ENCODE data around the gene TFIP11. TPM values are rescaled to one million over a fixed set of nuclear protein-coding genes. Genes with fewer than 3 reads are reported as not detected.

The TFIP11 gene
- total RNA-seq, 1 donor from 2014 or later: 26.2 TPM

DNA sequence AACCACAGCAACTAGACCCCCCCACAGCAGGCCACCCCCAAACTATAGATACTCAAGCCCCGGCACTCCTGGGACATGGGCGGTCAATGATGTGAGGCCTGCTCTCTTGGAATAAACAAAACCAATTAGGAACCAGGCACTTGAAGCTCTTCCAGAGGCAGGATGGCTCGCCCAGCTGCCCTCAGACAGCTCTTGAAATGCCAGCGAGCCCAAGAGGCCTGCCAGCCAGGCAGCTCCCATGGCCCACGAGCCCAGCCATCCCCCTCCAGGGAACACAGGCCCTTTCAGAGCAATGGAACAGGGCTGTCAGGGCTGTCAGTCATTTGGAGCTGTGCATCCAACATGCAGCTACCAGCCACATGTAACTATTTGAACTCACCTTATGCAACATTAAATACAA, 34.0 kb upstream of the TFIP11 start:
- H3K9me3 ChIP-seq (ENCODE audit: low read depth): no peaks in the 10 kb centered on the region
- H3K4me3 ChIP-seq: no peak overlapping the region
- H3K36me3 Mint-ChIP-seq: no peaks in the 10 kb centered on the region
- no peak for DNase-seq (ENCODE audit: low spot score)
- no peaks in the 10 kb centered on the region for H3K36me3 ChIP-seq
- H3K27me3 Mint-ChIP-seq (ENCODE audit: insufficient read depth, low read depth): peaks cover 3% of the 10 kb centered on the region
- no peak overlapping the region for H3K4me3 Mint-ChIP-seq
- TF ChIP-seq, protein P1, sequence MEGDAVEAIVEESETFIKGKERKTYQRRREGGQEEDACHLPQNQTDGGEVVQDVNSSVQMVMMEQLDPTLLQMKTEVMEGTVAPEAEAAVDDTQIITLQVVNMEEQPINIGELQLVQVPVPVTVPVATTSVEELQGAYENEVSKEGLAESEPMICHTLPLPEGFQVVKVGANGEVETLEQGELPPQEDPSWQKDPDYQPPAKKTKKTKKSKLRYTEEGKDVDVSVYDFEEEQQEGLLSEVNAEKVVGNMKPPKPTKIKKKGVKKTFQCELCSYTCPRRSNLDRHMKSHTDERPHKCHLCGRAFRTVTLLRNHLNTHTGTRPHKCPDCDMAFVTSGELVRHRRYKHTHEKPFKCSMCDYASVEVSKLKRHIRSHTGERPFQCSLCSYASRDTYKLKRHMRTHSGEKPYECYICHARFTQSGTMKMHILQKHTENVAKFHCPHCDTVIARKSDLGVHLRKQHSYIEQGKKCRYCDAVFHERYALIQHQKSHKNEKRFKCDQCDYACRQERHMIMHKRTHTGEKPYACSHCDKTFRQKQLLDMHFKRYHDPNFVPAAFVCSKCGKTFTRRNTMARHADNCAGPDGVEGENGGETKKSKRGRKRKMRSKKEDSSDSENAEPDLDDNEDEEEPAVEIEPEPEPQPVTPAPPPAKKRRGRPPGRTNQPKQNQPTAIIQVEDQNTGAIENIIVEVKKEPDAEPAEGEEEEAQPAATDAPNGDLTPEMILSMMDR (IDR thresholded peaks at IDR 0.05): no peak
- TF ChIP-seq EZH2 (IDR thresholded peaks at IDR 0.05): no peak
- TF ChIP-seq EZH2phosphoT487 (IDR thresholded peaks at IDR 0.05): no peak
- no peak overlapping the region for H3K27ac ChIP-seq
- peaks cover 10% of the 10 kb centered on the region for H3K4me1 ChIP-seq
- H3K4me2 ChIP-seq: no peak overlapping the region
- H3K9me3 Mint-ChIP-seq: no peaks in the 10 kb centered on the region
- H3K9ac ChIP-seq: no peak overlapping the region
- H2AFZ ChIP-seq (replicated peaks): no peak overlapping the region
- no peaks in the 10 kb centered on the region for H3K27me3 ChIP-seq
- H3K79me2 ChIP-seq (ENCODE audit: low read depth): peaks cover 28% of the 10 kb centered on the region
- peaks cover 15% of the 10 kb centered on the region for H3F3A ChIP-seq (ENCODE audit: low read depth)
- H3K27ac Mint-ChIP-seq: no peak overlapping the region
- peaks cover 35% of the 10 kb centered on the region for H4K20me1 ChIP-seq (ENCODE audit: low read depth)
- peaks cover 25% of the 10 kb centered on the region for H3K4me1 Mint-ChIP-seq

DNA sequence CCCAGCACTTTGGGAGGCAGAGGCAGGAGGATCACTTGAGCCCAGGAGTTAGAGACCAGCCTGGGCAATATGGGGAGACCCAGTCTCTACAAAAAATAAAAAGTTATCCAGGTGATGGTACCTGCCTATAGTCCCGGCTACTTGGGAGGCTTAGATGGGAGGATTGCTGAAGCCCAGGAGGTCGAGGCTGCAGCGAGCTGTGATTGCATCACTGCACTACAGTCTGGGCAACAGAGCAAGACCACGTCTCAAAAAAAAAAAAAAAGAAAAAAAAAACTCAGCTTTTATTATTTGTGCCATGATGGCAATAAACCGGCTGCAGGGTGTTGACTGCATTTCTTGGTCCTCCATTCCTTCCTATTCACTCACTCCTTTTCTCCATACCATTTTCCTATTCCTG, 33.6 kb upstream of the TFIP11 start:
- H3K79me2 ChIP-seq (ENCODE audit: low read depth): peaks cover 26% of the 10 kb centered on the region

DNA sequence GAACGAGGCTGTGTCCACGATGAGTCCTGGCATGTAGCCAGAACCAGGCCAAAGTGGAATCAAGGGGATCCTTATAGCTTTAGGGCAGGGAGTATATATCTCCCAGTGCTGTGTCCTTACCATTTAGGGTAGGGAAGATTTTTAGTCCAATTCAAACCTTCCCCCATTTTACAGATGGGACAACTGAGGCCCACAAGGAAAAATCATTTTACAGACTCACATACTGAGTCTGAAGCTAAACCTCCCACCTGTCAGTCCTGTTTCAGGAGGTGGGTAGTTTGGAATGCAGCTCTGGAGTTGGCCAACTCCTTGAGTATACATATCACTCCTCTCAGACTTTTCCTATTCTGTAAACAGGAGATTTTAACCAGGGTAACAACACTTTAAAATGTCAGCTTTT, 33.1 kb upstream of the TFIP11 start:
- no peak for TF ChIP-seq EZH2 (IDR thresholded peaks at IDR 0.05)
- no peak for TF ChIP-seq EZH2phosphoT487 (IDR thresholded peaks at IDR 0.05)
- TF ChIP-seq, protein P1 (IDR thresholded peaks at IDR 0.05): no peak
- Histone ChIP-seq H3K36me3 (no peaks in the 10 kb centered on the region), H3K79me2 (ENCODE audit: low read depth) (peaks cover 26% of the 10 kb centered on the region), H3K4me1 (peaks cover 4% of the 10 kb centered on the region), H3F3A (ENCODE audit: low read depth) (peaks cover 6% of the 10 kb centered on the region), H2AFZ (replicated peaks) (no peak overlapping the region), H3K27me3 (no peaks in the 10 kb centered on the region), H3K4me2 (no peak overlapping the region), H3K9ac (no peak overlapping the region), H4K20me1 (ENCODE audit: low read depth) (peaks cover 28% of the 10 kb centered on the region), H3K4me3 (no peak overlapping the region), H3K9me3 (ENCODE audit: low read depth) (no peaks in the 10 kb centered on the region), H3K27ac (no peak overlapping the region)
- Mint-ChIP-seq H3K4me1 (peaks cover 16% of the 10 kb centered on the region), H3K27me3 (ENCODE audit: insufficient read depth, low read depth) (no peaks in the 10 kb centered on the region), H3K27ac (no peak overlapping the region), H3K9me3 (no peaks in the 10 kb centered on the region), H3K4me3 (no peak overlapping the region), H3K36me3 (no peaks in the 10 kb centered on the region)
- no peak for DNase-seq (ENCODE audit: low spot score)

More for the DNA sequence above, 33.6 kb upstream of the TFIP11 start:
- no peak overlapping the region for H3K27ac Mint-ChIP-seq
- H3F3A ChIP-seq (ENCODE audit: low read depth): peaks cover 11% of the 10 kb centered on the region
- no peak overlapping the region for H3K4me3 ChIP-seq
- H4K20me1 ChIP-seq (ENCODE audit: low read depth): peaks cover 32% of the 10 kb centered on the region
- peaks cover 8% of the 10 kb centered on the region for H3K4me1 ChIP-seq
- H3K27me3 Mint-ChIP-seq (ENCODE audit: insufficient read depth, low read depth): no peaks in the 10 kb centered on the region
- H3K36me3 Mint-ChIP-seq: no peaks in the 10 kb centered on the region
- no peaks in the 10 kb centered on the region for H3K9me3 ChIP-seq (ENCODE audit: low read depth)
- H3K27ac ChIP-seq: no peak overlapping the region
- no peak overlapping the region for H3K4me2 ChIP-seq
- peaks cover 21% of the 10 kb centered on the region for H3K4me1 Mint-ChIP-seq
- H3K4me3 Mint-ChIP-seq: no peak overlapping the region
- no peaks in the 10 kb centered on the region for H3K27me3 ChIP-seq
- H2AFZ ChIP-seq (replicated peaks): no peak overlapping the region
- no peaks in the 10 kb centered on the region for H3K36me3 ChIP-seq
- TF ChIP-seq, protein P1 (IDR thresholded peaks at IDR 0.05): no peak
- TF ChIP-seq EZH2phosphoT487 (IDR thresholded peaks at IDR 0.05) (no peak), EZH2 (IDR thresholded peaks at IDR 0.05) (no peak)
- no peaks in the 10 kb centered on the region for H3K9me3 Mint-ChIP-seq
- no peak overlapping the region for H3K9ac ChIP-seq
- no peak for DNase-seq (ENCODE audit: low spot score)
